Gastroesophageal sphincter (tissue), 4 donors: ENCODE data around the gene SLC44A3. TPM values are rescaled to one million over a fixed set of nuclear protein-coding genes. Genes with fewer than 3 reads are reported as not detected.

Experiments used
- ATAC-seq: fragments of 150-250 bp; one replicate; pipeline ENCODE4 v1.9.1; 2016; ENCODE audit warnings: mild to moderate bottlenecking, moderate library complexity
- H3K27ac ChIP-seq, 4 donors: fragments of 200-600 bp; sonication (generic) in 3 of 4; 1 replicate in 3 of 4; 2 replicates in 1 of 4; pipeline ENCODE4 v1.5.1; 2016 to 2019
- H3K27me3 ChIP-seq: fragments of 200-600 bp; sonication (generic); one replicate; pipeline ENCODE4 v1.5.1; 2019
- H3K36me3 ChIP-seq, 2 donors: fragments of 200-600 bp; sonication (generic); one replicate each; pipeline ENCODE4 v1.5.1; 2019; ENCODE audit warnings: control low read depth in 1 of 2
- H3K4me1 ChIP-seq, 3 donors: fragments of 200-600 bp; sonication (generic); 1 replicate in 2 of 3; 2 replicates in 1 of 3; pipeline ENCODE4 v1.5.1; 2016 to 2019; ENCODE audit warnings: control low read depth in 2 of 3
- H3K4me3 ChIP-seq, 2 donors: fragments of 200-600 bp; sonication (generic); one replicate each; pipeline ENCODE4 v1.5.1; 2019; ENCODE audit warnings: mild to moderate bottlenecking in 1 of 2, moderate library complexity in 1 of 2
- H3K9me3 ChIP-seq, 3 donors: fragments of 200-600 bp; sonication (generic); one replicate each; pipeline ENCODE4 v1.5.1; 2017 to 2019; ENCODE audit warnings: control low read depth in 2 of 3
- CTCF ChIP-seq, 4 experiments: fragments of 200-600 bp in 2 of 4; fragments of 450-650 bp in 2 of 4; sonication (generic) in 1 of 4; IDR thresholded peaks; one replicate each; pipeline ENCODE4 v1.5.1; 2017 to 2019; ENCODE audit warnings: antibody characterized with exemption in 4 of 4, mild to moderate bottlenecking in 2 of 4, moderate library complexity in 2 of 4
- EP300 ChIP-seq: sonication (generic); formaldehyde crosslinking; IDR thresholded peaks from one replicate; pipeline ENCODE4 v1.6.1; 2017; ENCODE audit warnings: antibody characterized with exemption, mild to moderate bottlenecking
- POLR2A ChIP-seq, 2 donors: fragments of 450-650 bp; IDR thresholded peaks; one replicate each; pipeline ENCODE4 v1.6.1; 2017; ENCODE audit warnings: antibody characterized with exemption in 2 of 2, mild to moderate bottlenecking in 2 of 2, moderate library complexity in 1 of 2
- POLR2AphosphoS5 ChIP-seq: sonication (generic); formaldehyde crosslinking; IDR thresholded peaks from one replicate; pipeline ENCODE4 v1.6.1; 2017; ENCODE audit warnings: antibody characterized with exemption
- WGBS, 2 donors: methylation state at CpG; one replicate each; pipeline ENCODE4 v1.1.5; 2018; ENCODE audit warnings: low coverage in 1 of 2; 5-methylcytosine and 5-hydroxymethylcytosine counted together
- total RNA-seq, 4 donors: library from RNA; depleted of rRNA; stranded (reverse); fragments of >200 nt; gene quantifications; one replicate each; pipeline ENCODE4 v1.1.0, GENCODE V29; 2016

Gene SLC44A3
- total RNA-seq, 4 donors from 2014 or later = 0.47 to 3.9 (median 1.2) TPM

- 83 to 100% methylated on average over 1 to 2 of the region's 2 CpGs for WGBS, 2 donors
- TF ChIP-seq CTCF (IDR thresholded peaks at IDR 0.05) (no peak), EP300 (no peak), POLR2AphosphoS5 (no peak), POLR2A (IDR thresholded peaks at IDR 0.05) (no peak)
- Histone ChIP-seq H3K4me1 (peaks cover 3 to 33% (median 15%) of the 10 kb centered on the region in 3 donors), H3K36me3 (no peaks in the 10 kb centered on the region), H3K27ac (no peak overlapping the region), H3K4me3 (no peak overlapping the region), H3K27me3 (no peaks in the 10 kb centered on the region), H3K9me3 (no peaks in the 10 kb centered on the region)
- ATAC-seq = no peak
Measured at GRCh38 chr1:94798462-94798861, 21.7 kb upstream of the SLC44A3 start.

GRCh38 chr1:94799206-94799605, 21.0 kb upstream of the SLC44A3 start:
- no peak for ATAC-seq

GRCh38 chr1:94801919-94802546, 18.1 kb upstream of the SLC44A3 start:
- H3K4me1 ChIP-seq = peaks cover 2 to 34% (median 11%) of the 10 kb centered on the region in 3 donors
- H3K27me3 ChIP-seq = no peaks in the 10 kb centered on the region
- peak overlapping the region; percentile 70 to 82 (median 73) for H3K27ac ChIP-seq
- peak overlapping the region; percentile 8 to 25 for H3K4me3 ChIP-seq
- peak; percentile 85 for ATAC-seq
- no peaks in the 10 kb centered on the region for H3K36me3 ChIP-seq
- 0 to 10% methylated on average over 1 to 2 of the region's 7 CpGs for WGBS, 2 donors
- H3K9me3 ChIP-seq = no peaks in the 10 kb centered on the region
- TF ChIP-seq CTCF (IDR thresholded peaks at IDR 0.05) (peak in 3 of 4 experiments; percentile 40 to 66 (median 47)), EP300 (no peak), POLR2AphosphoS5 (peak; percentile 63)

More at GRCh38 chr1:94799206-94799605, 21.0 kb upstream of the SLC44A3 start:
- WGBS, 2 donors = 70 to 78% methylated on average over 4 of the region's 4 CpGs
- Histone ChIP-seq H3K9me3 (no peaks in the 10 kb centered on the region), H3K27ac (no peak overlapping the region), H3K4me3 (no peak overlapping the region), H3K36me3 (no peaks in the 10 kb centered on the region), H3K4me1 (peaks cover 2 to 33% (median 11%) of the 10 kb centered on the region in 3 donors), H3K27me3 (no peaks in the 10 kb centered on the region)
- no peak for TF ChIP-seq CTCF (IDR thresholded peaks at IDR 0.05)
- no peak for TF ChIP-seq POLR2AphosphoS5
- no peak for TF ChIP-seq EP300
- no peak for TF ChIP-seq POLR2A (IDR thresholded peaks at IDR 0.05)

- TF ChIP-seq POLR2AphosphoS5 = no peak
- TF ChIP-seq EP300 = no peak
- TF ChIP-seq POLR2A (IDR thresholded peaks at IDR 0.05) = no peak
- no peak for TF ChIP-seq CTCF (IDR thresholded peaks at IDR 0.05)
- WGBS, 2 donors = 54 to 61% methylated on average over 2 to 3 of the region's 3 CpGs
- no peak for ATAC-seq
- Histone ChIP-seq H3K9me3 (no peaks in the 10 kb centered on the region), H3K4me3 (no peak overlapping the region), H3K4me1 (peaks cover 2 to 34% (median 11%) of the 10 kb centered on the region in 3 donors), H3K27me3 (no peaks in the 10 kb centered on the region), H3K27ac (peak overlapping the region in 3 of 4 donors; percentile 73 to 82 (median 74)), H3K36me3 (no peaks in the 10 kb centered on the region)
Measured at GRCh38 chr1:94803106-94803505, 17.1 kb upstream of the SLC44A3 start.
